Neural crest cell (in vitro differentiated cells): ENCODE data around the gene BABAM2. TPM values are rescaled to one million over a fixed set of nuclear protein-coding genes. Genes with fewer than 3 reads are reported as not detected.

ENCODE experiments used
- DNase-seq: peaks from one replicate; pipeline ENCODE4 v3.0.0; 2021; ENCODE audit warnings: low read depth, mixed read lengths, low spot score
- H3K27ac Mint-ChIP-seq: one replicate; pipeline ENCODE4 v1.8.0; 2021; ENCODE audit warnings: mild to moderate bottlenecking, mixed read lengths; ENCODE audit not compliant: unreplicated experiment
- H3K27me3 Mint-ChIP-seq: 2 replicates; pipeline ENCODE4 v1.8.0; 2021; ENCODE audit warnings: low read depth, mild to moderate bottlenecking, mixed read lengths
- H3K36me3 Mint-ChIP-seq: 2 replicates; pipeline ENCODE4 v1.8.0; 2021; ENCODE audit warnings: low read depth, mild to moderate bottlenecking, mixed read lengths
- H3K4me1 Mint-ChIP-seq: 2 replicates; pipeline ENCODE4 v1.8.0; 2021; ENCODE audit warnings: mixed read lengths
- H3K4me3 Mint-ChIP-seq: one replicate; pipeline ENCODE4 v1.8.0; 2021; ENCODE audit warnings: mild to moderate bottlenecking, mixed read lengths
- H3K9me3 Mint-ChIP-seq: 2 replicates; pipeline ENCODE4 v1.8.0; 2021; ENCODE audit warnings: mixed read lengths
- total RNA-seq: library from RNA; stranded (reverse); gene quantifications from 2 replicates; pipeline ENCODE4 v1.2.1, GENCODE V29; 2021
- TF ChIP-seq, protein P1 (sequence below): fragments of 200-600 bp; sonication (generic); conservative IDR thresholded peaks from 2 replicates; pipeline ENCODE4 v1.5.0; 2021; ENCODE audit warnings: antibody characterized with exemption, mild to moderate bottlenecking

Gene BABAM2
- total RNA-seq, 1 donor from 2014 or later: 28.6 TPM

DNA sequence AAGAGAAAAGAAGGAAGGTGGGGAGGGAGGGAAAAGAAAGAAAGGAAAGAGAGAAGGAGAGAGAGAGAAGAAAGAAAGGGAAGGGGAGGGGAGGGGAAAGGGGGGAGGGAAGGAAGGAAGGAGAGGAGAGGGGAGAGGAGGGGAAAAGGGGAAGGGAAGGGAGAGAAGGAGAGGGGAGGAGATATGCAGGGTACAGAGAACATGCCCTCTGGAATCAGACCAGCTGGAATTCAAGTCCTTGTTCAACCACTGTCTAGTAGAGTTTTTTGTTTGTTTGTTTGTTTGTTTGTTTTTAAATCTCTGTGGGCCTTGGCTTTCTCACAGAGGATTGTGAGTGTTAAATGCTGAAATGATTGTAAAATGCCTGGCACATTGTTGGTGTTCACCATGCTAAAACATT is 424.4 kb downstream of the BABAM2 start:
- Mint-ChIP-seq H3K9me3 (no peaks in the 10 kb centered on the region), H3K27me3 (no peaks in the 10 kb centered on the region), H3K27ac (no peak overlapping the region), H3K36me3 (no peaks in the 10 kb centered on the region), H3K4me3 (no peak overlapping the region), H3K4me1 (peaks cover 12% of the 10 kb centered on the region)
- DNase-seq: no peak
- TF ChIP-seq, protein P1, sequence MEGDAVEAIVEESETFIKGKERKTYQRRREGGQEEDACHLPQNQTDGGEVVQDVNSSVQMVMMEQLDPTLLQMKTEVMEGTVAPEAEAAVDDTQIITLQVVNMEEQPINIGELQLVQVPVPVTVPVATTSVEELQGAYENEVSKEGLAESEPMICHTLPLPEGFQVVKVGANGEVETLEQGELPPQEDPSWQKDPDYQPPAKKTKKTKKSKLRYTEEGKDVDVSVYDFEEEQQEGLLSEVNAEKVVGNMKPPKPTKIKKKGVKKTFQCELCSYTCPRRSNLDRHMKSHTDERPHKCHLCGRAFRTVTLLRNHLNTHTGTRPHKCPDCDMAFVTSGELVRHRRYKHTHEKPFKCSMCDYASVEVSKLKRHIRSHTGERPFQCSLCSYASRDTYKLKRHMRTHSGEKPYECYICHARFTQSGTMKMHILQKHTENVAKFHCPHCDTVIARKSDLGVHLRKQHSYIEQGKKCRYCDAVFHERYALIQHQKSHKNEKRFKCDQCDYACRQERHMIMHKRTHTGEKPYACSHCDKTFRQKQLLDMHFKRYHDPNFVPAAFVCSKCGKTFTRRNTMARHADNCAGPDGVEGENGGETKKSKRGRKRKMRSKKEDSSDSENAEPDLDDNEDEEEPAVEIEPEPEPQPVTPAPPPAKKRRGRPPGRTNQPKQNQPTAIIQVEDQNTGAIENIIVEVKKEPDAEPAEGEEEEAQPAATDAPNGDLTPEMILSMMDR: no peak

DNA sequence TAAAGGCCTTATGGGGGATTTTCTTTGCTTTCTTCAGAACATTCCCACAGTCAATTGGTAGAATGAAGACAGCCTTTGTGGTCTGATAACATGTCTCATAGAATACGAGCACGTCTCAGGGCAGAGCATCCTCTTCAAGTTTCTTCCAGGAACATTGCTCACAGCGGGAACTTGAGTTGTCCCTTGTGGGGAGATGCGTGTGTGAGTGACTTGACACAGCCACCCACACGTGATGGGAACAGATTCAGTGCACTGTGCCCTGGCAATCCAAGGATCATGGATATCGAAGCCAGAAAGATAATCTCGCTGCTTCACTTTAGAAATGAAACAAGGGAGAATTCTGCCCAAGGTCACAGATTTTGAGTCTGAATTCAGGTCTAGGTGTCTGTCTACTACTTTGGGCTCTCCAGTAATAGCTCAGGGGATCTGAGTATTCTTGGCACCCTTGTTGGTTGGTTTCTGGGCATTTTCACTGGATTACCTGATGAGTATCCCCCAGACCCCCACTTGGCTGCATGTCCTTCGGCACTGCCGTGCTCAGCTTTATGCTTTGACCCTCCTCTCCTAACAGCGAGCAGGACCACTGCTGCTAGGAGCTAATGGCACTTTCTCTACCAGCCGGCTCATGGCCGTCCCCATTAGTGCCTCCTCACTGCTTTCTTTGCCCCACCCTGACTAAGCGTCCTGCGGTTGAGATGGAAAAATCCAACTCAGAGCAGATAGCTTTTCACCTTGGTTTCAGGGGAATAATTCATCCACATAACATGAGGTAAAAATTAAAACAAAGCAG is 426.2 kb downstream of the BABAM2 start:
- H3K27ac Mint-ChIP-seq: no peak overlapping the region
- H3K36me3 Mint-ChIP-seq: no peaks in the 10 kb centered on the region
- no peak overlapping the region for H3K4me3 Mint-ChIP-seq
- TF ChIP-seq, protein P1: no peak
- H3K27me3 Mint-ChIP-seq: no peaks in the 10 kb centered on the region
- H3K9me3 Mint-ChIP-seq: no peaks in the 10 kb centered on the region
- DNase-seq: no peak
- peaks cover 19% of the 10 kb centered on the region for H3K4me1 Mint-ChIP-seq

DNA sequence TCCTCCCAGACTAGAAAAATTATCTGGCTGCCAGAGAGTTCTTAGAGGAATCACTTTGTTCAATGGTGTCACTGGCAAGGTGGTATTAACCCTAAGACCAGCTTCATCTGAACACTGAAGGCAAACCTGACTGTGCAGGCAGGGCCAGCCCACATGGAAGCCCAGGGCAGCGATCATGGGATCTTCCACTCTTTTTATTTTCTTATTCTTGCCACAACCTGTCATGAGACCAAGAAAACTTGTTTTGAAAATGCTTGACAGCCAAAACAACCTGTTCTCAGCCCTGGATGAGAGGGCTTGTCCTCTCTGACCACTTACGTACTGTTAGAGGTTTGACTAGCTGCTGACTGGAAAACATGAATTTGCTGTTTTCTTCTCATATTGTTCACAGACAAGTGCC is 426.9 kb downstream of the BABAM2 start:
- H3K4me1 Mint-ChIP-seq: peaks cover 24% of the 10 kb centered on the region
- no peak overlapping the region for H3K4me3 Mint-ChIP-seq
- H3K36me3 Mint-ChIP-seq: no peaks in the 10 kb centered on the region
- TF ChIP-seq, protein P1: no peak
- no peak overlapping the region for H3K27ac Mint-ChIP-seq
- H3K27me3 Mint-ChIP-seq: no peaks in the 10 kb centered on the region
- DNase-seq: no peak
- no peaks in the 10 kb centered on the region for H3K9me3 Mint-ChIP-seq

DNA sequence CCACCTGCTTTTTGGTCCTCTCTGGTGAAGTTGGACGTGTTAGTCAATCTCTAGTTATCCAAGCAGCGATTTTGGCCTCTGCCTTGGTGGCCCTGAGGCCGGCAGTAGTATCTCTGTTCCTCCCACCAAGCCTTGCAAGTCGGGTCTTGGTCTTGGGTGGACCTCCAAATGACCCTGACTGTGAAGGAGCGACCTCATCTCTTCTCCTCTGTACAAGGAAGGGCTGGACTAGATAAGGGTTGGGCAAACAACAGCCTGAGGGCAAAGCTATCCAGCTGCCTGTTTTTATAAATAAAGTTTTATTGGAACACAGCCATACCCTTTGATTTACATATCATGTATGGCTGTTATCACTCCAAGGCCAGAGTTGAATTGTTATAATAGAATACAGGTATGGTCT is 427.5 kb downstream of the BABAM2 start:
- Mint-ChIP-seq H3K36me3 (no peaks in the 10 kb centered on the region), H3K27me3 (no peaks in the 10 kb centered on the region), H3K27ac (no peak overlapping the region), H3K4me1 (peaks cover 26% of the 10 kb centered on the region), H3K4me3 (no peak overlapping the region), H3K9me3 (no peaks in the 10 kb centered on the region)
- DNase-seq: no peak
- TF ChIP-seq, protein P1: no peak

DNA sequence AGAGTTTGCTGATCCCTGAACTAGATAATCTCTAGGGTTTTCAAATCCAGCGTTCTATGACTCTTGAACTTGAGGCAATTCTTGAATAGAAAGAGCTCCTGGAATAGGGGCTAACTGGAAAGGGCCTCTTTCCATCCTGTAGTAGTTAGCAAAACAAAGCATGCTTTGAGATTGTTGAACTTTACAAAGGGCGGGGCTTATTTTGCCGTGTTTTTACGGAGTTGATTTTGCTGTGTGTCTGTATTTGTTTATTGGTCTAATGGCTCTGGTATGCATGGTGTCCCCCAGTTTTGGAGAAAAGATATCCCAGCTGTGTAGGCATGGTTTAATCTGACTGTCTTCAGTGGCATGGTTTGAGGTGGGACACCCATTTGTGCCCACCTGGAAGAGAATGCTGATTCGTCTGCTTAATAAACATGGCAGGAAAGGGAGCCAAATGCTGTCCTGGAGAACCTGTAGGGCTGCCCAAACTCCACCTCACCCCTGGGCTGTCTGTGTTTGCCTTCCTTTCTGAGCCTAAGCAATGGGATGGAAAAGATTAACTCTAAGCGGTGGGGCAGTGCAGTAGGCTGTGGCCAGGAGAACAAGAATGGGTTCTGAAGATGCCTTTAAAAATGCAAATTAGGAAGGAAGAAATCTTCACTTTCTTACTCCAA is 428.1 kb downstream of the BABAM2 start:
- H3K4me3 Mint-ChIP-seq: no peak overlapping the region
- H3K36me3 Mint-ChIP-seq: no peaks in the 10 kb centered on the region

More for the DNA sequence above, 428.1 kb downstream of the BABAM2 start:
- TF ChIP-seq, protein P1: no peak
- Mint-ChIP-seq H3K9me3 (no peaks in the 10 kb centered on the region), H3K4me1 (peaks cover 27% of the 10 kb centered on the region), H3K27me3 (no peaks in the 10 kb centered on the region), H3K27ac (no peak overlapping the region)
- no peak for DNase-seq
